Omental fat pad (tissue), 4 donors: ENCODE measurements around the gene CRHR2. TPM values are rescaled to one million over a fixed set of nuclear protein-coding genes. Genes with fewer than 3 reads are reported as not detected.

ENCODE experiments used
- ATAC-seq: fragments of 150-250 bp; one replicate; pipeline ENCODE4 v1.9.1; 2016; ENCODE audit warnings: mild to moderate bottlenecking, moderate library complexity; ENCODE audit not compliant: low FRiP score
- DNase-seq: peaks from one replicate; pipeline ENCODE4 v3.0.0-alpha.2; 2019; ENCODE audit warnings: low spot score
- CTCF ChIP-seq, 3 donors: fragments of 450-650 bp; IDR thresholded peaks; one replicate each; pipeline ENCODE4 v1.5.1; 2016 to 2017; ENCODE audit warnings: antibody characterized with exemption in 3 of 3, mild to moderate bottlenecking in 3 of 3, moderate library complexity in 2 of 3
- total RNA-seq, 4 donors: library from RNA; depleted of rRNA; stranded (reverse); fragments of >200 nt; gene quantifications; one replicate each; pipeline ENCODE4 v1.1.0, GENCODE V29; 2016

The CRHR2 gene
- total RNA-seq, 4 donors from 2014 or later: 0.95 TPM; not detected in 3

GRCh38 chr7:30613366-30614325 is 68.6 kb downstream of the CRHR2 start:
- no peak for ATAC-seq
- TF ChIP-seq CTCF (IDR thresholded peaks at IDR 0.05): no peak

GRCh38 chr7:30612658-30613265 is 69.5 kb downstream of the CRHR2 start:
- DNase-seq: no peak
- ATAC-seq: no peak
- TF ChIP-seq CTCF (IDR thresholded peaks at IDR 0.05): no peak

More at GRCh38 chr7:30613366-30614325, 68.6 kb downstream of the CRHR2 start:
- DNase-seq: no peak

- DNase-seq (no peak), ATAC-seq (no peak)
- TF ChIP-seq CTCF (IDR thresholded peaks at IDR 0.05): no peak
Observed at GRCh38 chr7:30605832-30606231, 76.4 kb downstream of the CRHR2 start.

GRCh38 chr7:30604901-30605300 is 77.4 kb downstream of the CRHR2 start:
- TF ChIP-seq CTCF (IDR thresholded peaks at IDR 0.05): no peak
- no peak for DNase-seq

More at GRCh38 chr7:30604901-30605300, 77.4 kb downstream of the CRHR2 start:
- no peak for ATAC-seq

Other genes with a start within 250 kb of the CRHR2 start
- gene NOD1, start 203.7 kb downstream of the CRHR2 start, total RNA-seq: 10 to 100 TPM; 18.8 to 48.7 (median 33.3) TPM
- gene GGCT, start 177.6 kb downstream of the CRHR2 start, total RNA-seq: 100 to 1,000 TPM in 2 of 4 donors, 10 to 100 TPM in 2; 33.6 to 210 (median 130) TPM
- gene GARS1, start 87.6 kb downstream of the CRHR2 start, total RNA-seq: 100 to 1,000 TPM in 2 of 4 donors, 10 to 100 TPM in 2; 66.8 to 136 (median 105) TPM
- gene INMT, start 69.7 kb upstream of the CRHR2 start, total RNA-seq: 100 to 1,000 TPM; 156 to 545 (median 222) TPM
- 10 to 100 TPM; 11.0 to 30.9 (median 18.9) TPM for gene MINDY4, start 89.0 kb upstream of the CRHR2 start, total RNA-seq
- gene AQP1, start 229.4 kb upstream of the CRHR2 start, total RNA-seq: 100 to 1,000 TPM; 291 to 685 (median 428) TPM